Fibroblast of mammary gland (primary cell): Measurements from ENCODE around the gene CHPF2.

ENCODE experiments used
- DNase-seq: peaks from one replicate; pipeline ENCODE4 v3.0.0-alpha.2; 2010; ENCODE audit warnings: low read depth
- H3K4me3 ChIP-seq: 2 replicates; pipeline ENCODE4 v1.5.1; 2011; ENCODE audit warnings: low read depth, mild to moderate bottlenecking, low read length, moderate library complexity; ENCODE audit not compliant: control insufficient read depth
- CTCF ChIP-seq: conservative IDR thresholded peaks from 2 replicates; pipeline ENCODE4 v1.5.1; 2011; ENCODE audit warnings: low read depth, low read length, inconsistent platforms; ENCODE audit not compliant: control insufficient read depth, insufficient read depth

The CHPF2 gene

GRCh38 chr7:151277631-151278030, 45.3 kb downstream of the CHPF2 start:
- TF ChIP-seq CTCF, result no peak
- no peak for DNase-seq
- no peak overlapping the region for H3K4me3 ChIP-seq

- no peak for DNase-seq
- H3K4me3 ChIP-seq, result no peak overlapping the region
- no peak for TF ChIP-seq CTCF
Observed at GRCh38 chr7:151278949-151279348, 46.7 kb downstream of the CHPF2 start.

GRCh38 chr7:151279868-151280267, 47.6 kb downstream of the CHPF2 start:
- no peak for DNase-seq
- TF ChIP-seq CTCF, result no peak
- no peak overlapping the region for H3K4me3 ChIP-seq

GRCh38 chr7:151280388-151281019, 48.2 kb downstream of the CHPF2 start:
- no peak overlapping the region for H3K4me3 ChIP-seq
- DNase-seq, result no peak
- TF ChIP-seq CTCF, result no peak

- no peak for TF ChIP-seq CTCF
- no peak overlapping the region for H3K4me3 ChIP-seq
- no peak for DNase-seq
Observed at GRCh38 chr7:151281686-151282085, 49.4 kb downstream of the CHPF2 start.

- no peak overlapping the region for H3K4me3 ChIP-seq
- DNase-seq, result no peak
- TF ChIP-seq CTCF, result no peak
Observed at GRCh38 chr7:151282111-151282510, 49.8 kb downstream of the CHPF2 start.

- no peak for DNase-seq
- no peak overlapping the region for H3K4me3 ChIP-seq
- TF ChIP-seq CTCF, result no peak
Observed at GRCh38 chr7:151283302-151283701, 51.0 kb downstream of the CHPF2 start.
